Measurements from ENCODE around the gene CRMP1. TPM values are rescaled to one million over a fixed set of nuclear protein-coding genes. Genes with fewer than 3 reads are reported as not detected.

CRMP1 gene
- total and polyA plus RNA-seq, 2 of the 8 experiments (the other 6 are each of a cell fraction or from before 2014, with no cell fraction given) = 120 to 131 TPM

DNA sequence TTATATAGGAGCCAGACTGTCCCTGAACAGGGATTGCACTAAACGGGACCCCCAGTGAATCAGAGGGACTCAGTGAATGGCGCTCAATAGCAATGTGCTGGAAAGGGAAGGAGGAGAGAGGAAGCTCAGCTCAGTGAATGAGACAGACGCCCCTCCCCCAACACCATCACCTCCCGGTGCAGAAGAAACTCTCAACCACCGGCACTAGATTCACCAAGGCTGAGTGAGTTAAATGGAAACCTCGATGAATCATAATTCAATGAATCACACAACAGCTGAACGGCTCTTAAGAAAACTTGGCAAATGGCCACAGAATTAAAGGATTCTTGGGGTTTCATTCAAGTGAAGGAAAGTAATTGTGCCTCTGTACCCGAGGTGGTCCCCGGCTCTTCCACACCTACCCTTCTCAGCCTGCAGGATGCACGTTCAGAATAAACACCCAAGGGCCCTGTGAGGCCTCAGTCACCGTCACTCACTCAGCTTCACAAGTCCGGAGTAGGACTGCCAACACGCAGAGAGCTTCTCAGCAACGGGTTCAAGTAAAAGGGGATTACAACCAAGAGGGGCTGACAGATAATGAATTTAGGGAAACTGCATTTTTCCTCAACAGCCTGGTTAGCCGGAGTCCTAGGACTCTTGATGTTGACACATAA is 29.3 kb downstream of the CRMP1 start (continued):
- TF ChIP-seq HDAC2 (IDR thresholded peaks at IDR 0.05; ENCODE audit: borderline replicate concordance in 1 of 2, low read depth in 2 of 2, low read length in 2 of 2) (no peak), PHF8 (conservative IDR thresholded peaks at IDR 0.05; ENCODE audit: low read depth, low read length) (no peak), ZNF274 (IDR thresholded peaks at IDR 0.05; ENCODE audit: borderline replicate concordance, extremely low read depth, low read length) (no peak), POU5F1 (IDR thresholded peaks at IDR 0.05; ENCODE audit: low read depth, low read length) (no peak), RAD21 (IDR thresholded peaks at IDR 0.05 in 1 of 2, conservative IDR thresholded peaks at IDR 0.05 in 1 of 2; ENCODE audit: low read depth in 2 of 2, low read length in 2 of 2) (no peak), E2F6 (IDR thresholded peaks at IDR 0.05) (no peak), CBX8 (IDR thresholded peaks at IDR 0.05; ENCODE audit: borderline replicate concordance, low read depth, low read length) (no peak), SIN3A (conservative IDR thresholded peaks at IDR 0.05 in 1 of 2, IDR thresholded peaks at IDR 0.05 in 1 of 2; ENCODE audit: low read depth in 1 of 2, low read length in 2 of 2) (no peak)

Measured in H1 (cell line).